K562 (cell line): ENCODE measurements around the gene SDR39U1. TPM values are rescaled to one million over a fixed set of nuclear protein-coding genes. Genes with fewer than 3 reads are reported as not detected.

ENCODE experiments used
- ATF1 ChIP-seq, 2 experiments: fragments of 450-650 bp in 1 of 2; IDR thresholded peaks; 2 replicates each; pipeline ENCODE4 v1.6.1; 2016; ENCODE audit warnings: missing compliant biosample characterization in 1 of 2, missing genetic modification characterization in 1 of 2
- CC2D1A ChIP-seq: fragments of 450-650 bp; IDR thresholded peaks from 2 replicates; pipeline ENCODE4 v1.6.1; 2017; ENCODE audit warnings: mild to moderate bottlenecking
- DACH1 ChIP-seq: fragments of 450-650 bp; IDR thresholded peaks from 2 replicates; pipeline ENCODE4 v1.6.1; 2018; ENCODE audit not compliant: partially characterized antibody
- DMBX1 ChIP-seq: fragments of 250-450 bp; sonication (Bioruptor Pico); IDR thresholded peaks from 2 replicates; pipeline ENCODE4 v1.8.0; 2022; ENCODE audit warnings: inconsistent platforms, mild to moderate bottlenecking, moderate library complexity, borderline replicate concordance
- E2F1 ChIP-seq: sonication (generic); formaldehyde crosslinking; IDR thresholded peaks from 2 replicates; pipeline ENCODE4 v1.8.1; 2023; ENCODE audit warnings: mild to moderate bottlenecking, missing genetic modification reagents, moderate library complexity
- ESRRA ChIP-seq: fragments of 450-650 bp; IDR thresholded peaks from 2 replicates; pipeline ENCODE4 v1.6.1; 2014; ENCODE audit warnings: low read depth, mild to moderate bottlenecking, moderate library complexity, borderline replicate concordance
- FOS ChIP-seq: IDR thresholded peaks from 3 replicates; pipeline ENCODE4 v1.6.1; 2011; ENCODE audit not compliant: insufficient read length; ENCODE audit errors: extremely low read depth
- HEY1 ChIP-seq: fragments of 250-450 bp; sonication (Bioruptor Pico); IDR thresholded peaks from 2 replicates; pipeline ENCODE4 v1.5.0; 2020; ENCODE audit warnings: mild to moderate bottlenecking, moderate library complexity, borderline replicate concordance
- MCM5 ChIP-seq: fragments of 450-650 bp; IDR thresholded peaks from 2 replicates; pipeline ENCODE4 v1.6.1; 2016; ENCODE audit warnings: low read depth
- NCOA2 ChIP-seq, 2 experiments: fragments of 450-650 bp; IDR thresholded peaks; 2 replicates each; pipeline ENCODE4 v1.6.1; 2018; ENCODE audit warnings: mild to moderate bottlenecking in 2 of 2, moderate library complexity in 1 of 2; ENCODE audit not compliant: partially characterized antibody in 2 of 2
- REST ChIP-seq, 2 experiments: fragments of 450-650 bp; formaldehyde crosslinking in 1 of 2; IDR thresholded peaks; 2 replicates each; pipeline versions ENCODE4 v1.4.0 to v1.6.1; 2014 to 2020; ENCODE audit warnings: mild to moderate bottlenecking in 2 of 2, borderline replicate concordance in 1 of 2, low read depth in 1 of 2
- STAT6 ChIP-seq: sonication (generic); formaldehyde crosslinking; IDR thresholded peaks from 2 replicates; pipeline ENCODE4 v1.8.1; 2023; ENCODE audit warnings: mild to moderate bottlenecking, missing genetic modification reagents
- ZBED1 ChIP-seq: IDR thresholded peaks from 2 replicates; pipeline ENCODE4 v1.6.1; 2014
- ZNF121 ChIP-seq: sonication (generic); formaldehyde crosslinking; conservative IDR thresholded peaks from 2 replicates; pipeline ENCODE4 v1.8.0; 2022; ENCODE audit warnings: missing genetic modification reagents
- ZNF184 ChIP-seq: sonication (generic); formaldehyde crosslinking; IDR thresholded peaks from 2 replicates; pipeline ENCODE4 v1.5.0; 2020; ENCODE audit warnings: missing genetic modification reagents
- ZNF551 ChIP-seq: fragments of 250-450 bp; sonication (Bioruptor Pico); IDR thresholded peaks from 2 replicates; pipeline ENCODE4 v1.5.0; 2021; ENCODE audit warnings: mild to moderate bottlenecking, moderate library complexity
- ZNF583 ChIP-seq: fragments of 250-450 bp; sonication (Bioruptor Pico); IDR thresholded peaks from 2 replicates; pipeline ENCODE4 v1.4.0; 2020
- polyA plus RNA-seq, 8 experiments: library from polyadenylated mRNA; depleted of rRNA in 4 of 8; stranded (reverse) in 5 of 8; unstranded in 3 of 8; fragments of >200 nt; fragmentation: Nextera tagmentation in 2 of 8; fragmentation: Illumina TruSeq in 1 of 8; extraction: Ambion mirVana in 2 of 8; extraction: Trizol in 1 of 8; gene quantifications; 2 replicates each; pipeline versions ENCODE4 v1.2.1 to v1.2.3, GENCODE V29; 2011 to 2014; ENCODE audit warnings: inconsistent platforms in 1 of 8, missing spikeins in 1 of 8
- total RNA-seq, 7 experiments: library from RNA; depleted of rRNA in 6 of 7; stranded (reverse); fragments of >200 nt in 6 of 7; fragmentation: Illumina TruSeq in 2 of 7; extraction: Trizol in 2 of 7; gene quantifications; 2 replicates each; pipeline versions ENCODE4 v1.2.1 to v1.2.3, GENCODE V29; 2011 to 2021; ENCODE audit warnings: low replicate concordance in 1 of 7

SDR39U1 gene
- total and polyA plus RNA-seq, 9 of the 15 experiments (the other 6 are each of a cell fraction or from before 2014, with no cell fraction given): 10.4 to 56.1 (median 19.8) TPM

- TF ChIP-seq ZNF551 (CRISPR knock-in tag): no peak
- no peak for TF ChIP-seq DACH1
- peak in 1 of 2 experiments; percentile 93 for TF ChIP-seq NCOA2 (IDR thresholded peaks at IDR 0.05; ENCODE audit: partially characterized antibody in 2 of 2)
- TF ChIP-seq MCM5: no peak
- no peak for TF ChIP-seq ZNF184
- TF ChIP-seq E2F1 (CRISPR knock-in tag): no peak
- TF ChIP-seq CC2D1A: no peak
- no peak for TF ChIP-seq DMBX1
- TF ChIP-seq ZNF583 (CRISPR knock-in tag): no peak
- TF ChIP-seq STAT6 (CRISPR knock-in tag): no peak
- TF ChIP-seq FOS: no peak
- no peak for TF ChIP-seq ZBED1
- TF ChIP-seq ESRRA: no peak
- TF ChIP-seq ZNF121 (CRISPR knock-in tag): no peak
- no peak for TF ChIP-seq ATF1 (CRISPR knock-in tag; IDR thresholded peaks at IDR 0.05)
- no peak for TF ChIP-seq ATF1 (tag; IDR thresholded peaks at IDR 0.05)
- TF ChIP-seq HEY1 (CRISPR knock-in tag): no peak
- no peak for TF ChIP-seq REST (IDR thresholded peaks at IDR 0.05; ENCODE audit: borderline replicate concordance)
- TF ChIP-seq REST (CRISPR knock-in tag; IDR thresholded peaks at IDR 0.05; ENCODE audit: low read depth): no peak
Measured at GRCh38 chr14:24425704-24426103, 16.9 kb downstream of the SDR39U1 start (continued).
